ENCODE measurements around the gene ACBD4.

Gene ACBD4

DNA sequence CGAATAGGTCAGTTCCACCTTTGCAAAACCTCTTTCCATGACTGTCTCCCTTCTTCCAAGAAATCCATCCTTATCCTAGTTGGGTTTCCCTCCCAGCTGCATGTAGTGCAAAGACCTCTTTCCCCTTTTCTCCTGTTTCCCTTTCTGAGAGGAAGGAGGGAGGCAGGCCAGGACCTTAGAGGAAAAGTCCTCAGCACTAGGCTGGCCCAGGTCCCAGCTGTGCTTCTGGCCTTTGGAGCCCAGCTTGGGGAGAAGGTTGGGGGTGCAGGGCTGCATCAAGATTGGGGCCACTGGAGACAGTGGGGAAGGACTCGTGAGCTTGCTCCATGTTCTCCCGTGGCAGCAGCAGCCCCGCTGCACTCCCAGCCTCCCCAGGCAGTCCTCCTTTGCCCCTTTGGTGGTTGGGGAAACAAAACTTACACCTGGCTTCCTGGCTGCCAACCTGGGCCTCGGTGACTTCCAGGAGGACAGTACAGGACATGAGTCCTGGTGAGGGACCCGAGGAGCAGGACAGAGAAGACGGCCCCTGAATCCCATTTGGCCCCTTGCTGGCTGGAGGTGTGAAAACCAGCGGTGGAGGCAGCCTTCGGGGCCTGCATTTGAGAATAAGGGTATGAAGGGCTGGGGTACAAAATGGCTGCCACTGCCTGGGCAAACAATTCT, 26.7 kb downstream of the ACBD4 start:
- no peak for FAIRE-seq
- TF ChIP-seq, protein P1, sequence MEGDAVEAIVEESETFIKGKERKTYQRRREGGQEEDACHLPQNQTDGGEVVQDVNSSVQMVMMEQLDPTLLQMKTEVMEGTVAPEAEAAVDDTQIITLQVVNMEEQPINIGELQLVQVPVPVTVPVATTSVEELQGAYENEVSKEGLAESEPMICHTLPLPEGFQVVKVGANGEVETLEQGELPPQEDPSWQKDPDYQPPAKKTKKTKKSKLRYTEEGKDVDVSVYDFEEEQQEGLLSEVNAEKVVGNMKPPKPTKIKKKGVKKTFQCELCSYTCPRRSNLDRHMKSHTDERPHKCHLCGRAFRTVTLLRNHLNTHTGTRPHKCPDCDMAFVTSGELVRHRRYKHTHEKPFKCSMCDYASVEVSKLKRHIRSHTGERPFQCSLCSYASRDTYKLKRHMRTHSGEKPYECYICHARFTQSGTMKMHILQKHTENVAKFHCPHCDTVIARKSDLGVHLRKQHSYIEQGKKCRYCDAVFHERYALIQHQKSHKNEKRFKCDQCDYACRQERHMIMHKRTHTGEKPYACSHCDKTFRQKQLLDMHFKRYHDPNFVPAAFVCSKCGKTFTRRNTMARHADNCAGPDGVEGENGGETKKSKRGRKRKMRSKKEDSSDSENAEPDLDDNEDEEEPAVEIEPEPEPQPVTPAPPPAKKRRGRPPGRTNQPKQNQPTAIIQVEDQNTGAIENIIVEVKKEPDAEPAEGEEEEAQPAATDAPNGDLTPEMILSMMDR (IDR thresholded peaks at IDR 0.05; ENCODE audit: insufficient read depth, missing control alignments), result no peak
- no peak for DNase-seq (ENCODE audit: insufficient read length, low spot score)

DNA sequence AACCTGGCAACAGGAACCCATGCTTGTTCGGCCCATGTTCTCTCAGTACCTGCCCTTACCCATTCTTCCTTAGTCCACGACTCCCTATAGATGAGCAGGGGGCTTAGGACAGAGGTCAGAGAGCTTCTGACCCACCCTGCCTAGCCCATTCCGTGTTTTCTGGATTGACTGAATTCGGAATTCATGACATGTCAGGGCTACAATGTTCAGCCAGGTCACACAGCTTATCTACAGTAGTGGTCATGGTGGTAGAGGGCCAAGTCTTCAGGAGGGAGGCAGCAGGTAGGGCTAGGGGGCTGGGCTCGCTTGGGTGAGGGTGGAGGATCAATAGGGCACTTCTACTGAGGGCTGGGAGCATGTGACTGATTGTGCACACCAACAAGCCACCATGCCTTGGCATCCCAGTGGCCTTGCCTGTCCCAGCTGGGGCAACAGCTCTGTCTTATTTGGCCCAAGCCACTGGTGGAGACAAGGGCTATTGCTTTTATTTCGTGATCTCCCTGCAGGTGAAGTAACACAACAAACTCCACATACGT, 29.3 kb downstream of the ACBD4 start:
- FAIRE-seq (no peak), DNase-seq (ENCODE audit: insufficient read length, low spot score) (no peak)
- TF ChIP-seq, protein P1 (IDR thresholded peaks at IDR 0.05; ENCODE audit: insufficient read depth, missing control alignments), result no peak

DNA sequence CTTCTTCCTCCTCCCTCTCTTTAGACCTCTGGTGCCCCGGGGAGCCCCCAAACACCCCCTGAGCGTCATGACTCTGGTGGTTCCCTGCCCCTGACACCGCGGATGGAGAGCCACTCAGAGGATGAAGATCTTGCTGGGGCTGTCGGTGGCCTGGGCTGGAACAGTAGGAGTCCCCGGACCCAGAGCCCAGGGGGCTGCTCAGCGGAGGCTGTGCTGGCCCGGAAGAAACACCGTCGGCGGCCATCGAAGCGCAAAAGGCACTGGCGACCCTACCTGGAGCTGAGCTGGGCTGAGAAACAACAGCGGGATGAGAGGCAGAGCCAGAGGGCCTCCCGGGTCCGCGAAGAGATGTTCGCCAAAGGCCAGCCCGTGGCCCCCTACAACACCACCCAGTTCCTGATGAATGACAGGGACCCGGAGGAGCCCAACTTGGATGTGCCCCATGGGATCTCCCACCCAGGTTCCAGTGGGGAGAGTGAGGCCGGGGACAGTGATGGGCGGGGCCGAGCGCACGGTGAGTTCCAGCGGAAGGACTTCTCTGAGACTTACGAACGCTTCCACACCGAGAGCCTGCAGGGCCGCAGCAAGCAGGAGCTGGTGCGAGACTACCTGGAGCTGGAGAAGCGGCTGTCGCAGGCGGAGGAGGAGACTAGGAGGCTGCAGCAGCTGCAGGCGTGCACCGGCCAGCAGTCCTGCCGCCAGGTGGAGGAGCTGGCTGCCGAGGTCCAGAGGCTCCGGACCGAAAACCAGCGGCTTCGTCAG, 33.7 kb downstream of the ACBD4 start:
- TF ChIP-seq, protein P1 (IDR thresholded peaks at IDR 0.05; ENCODE audit: insufficient read depth, missing control alignments), result no peak

DNA sequence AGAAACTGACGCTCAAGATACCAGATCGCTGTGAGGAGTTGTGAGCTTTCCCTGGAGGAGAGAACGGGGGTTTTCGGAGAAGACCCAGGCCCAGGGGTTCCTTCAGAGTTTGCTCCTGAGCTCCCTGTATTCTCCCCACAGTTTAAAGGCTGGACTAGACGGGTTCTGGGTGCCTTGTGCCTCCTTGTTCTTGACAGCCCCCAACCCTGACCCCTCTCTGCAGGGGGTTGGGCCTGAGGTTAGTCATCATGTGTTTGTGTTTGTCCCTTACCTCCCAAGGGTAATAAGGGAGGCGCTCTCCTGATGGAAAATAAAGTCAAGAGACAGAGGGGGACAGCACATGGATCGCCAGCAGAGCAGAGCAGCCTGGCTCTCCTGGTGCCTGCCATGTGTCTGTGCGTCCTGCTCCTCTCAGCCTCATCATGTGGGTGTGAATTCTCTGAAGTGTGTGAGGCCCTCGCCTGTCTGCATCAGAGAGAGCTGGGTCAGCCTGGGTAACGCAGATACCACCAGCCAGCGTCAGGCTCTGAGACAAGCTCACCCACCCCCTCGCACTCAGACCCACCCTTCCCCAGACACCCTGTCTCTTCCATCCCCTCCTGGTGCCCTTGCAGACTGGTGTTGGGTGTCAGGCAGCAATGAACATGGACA, 34.9 kb downstream of the ACBD4 start:
- FAIRE-seq, result no peak
- TF ChIP-seq, protein P1 (IDR thresholded peaks at IDR 0.05; ENCODE audit: insufficient read depth, missing control alignments), result no peak
- no peak for DNase-seq (ENCODE audit: insufficient read length, low spot score)

More for the DNA sequence above, 33.7 kb downstream of the ACBD4 start:
- DNase-seq (ENCODE audit: insufficient read length, low spot score) (no peak), FAIRE-seq (no peak)

DNA sequence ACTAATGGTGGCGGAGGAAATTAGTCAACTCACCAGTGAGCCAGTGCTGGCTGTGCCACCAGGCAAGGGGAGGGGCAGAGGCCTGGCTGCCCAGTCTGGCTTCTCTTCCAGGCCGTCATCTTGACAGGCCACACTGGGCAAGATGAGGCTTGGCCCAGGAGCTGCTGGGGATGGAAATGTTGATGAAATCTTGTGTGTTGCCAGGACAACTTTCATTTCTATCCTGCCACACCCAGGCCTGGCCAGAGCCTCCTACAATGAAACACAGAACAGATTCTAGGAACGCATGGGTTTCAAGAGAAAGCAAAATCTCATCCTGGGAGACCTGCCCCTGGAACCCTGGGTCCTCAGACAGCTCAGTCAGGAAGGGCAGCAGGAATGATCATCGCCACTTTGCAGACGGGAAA, 35.4 kb downstream of the ACBD4 start:
- DNase-seq (ENCODE audit: insufficient read length, low spot score), result no peak
- TF ChIP-seq, protein P1 (IDR thresholded peaks at IDR 0.05; ENCODE audit: insufficient read depth, missing control alignments), result no peak
- FAIRE-seq, result no peak

DNA sequence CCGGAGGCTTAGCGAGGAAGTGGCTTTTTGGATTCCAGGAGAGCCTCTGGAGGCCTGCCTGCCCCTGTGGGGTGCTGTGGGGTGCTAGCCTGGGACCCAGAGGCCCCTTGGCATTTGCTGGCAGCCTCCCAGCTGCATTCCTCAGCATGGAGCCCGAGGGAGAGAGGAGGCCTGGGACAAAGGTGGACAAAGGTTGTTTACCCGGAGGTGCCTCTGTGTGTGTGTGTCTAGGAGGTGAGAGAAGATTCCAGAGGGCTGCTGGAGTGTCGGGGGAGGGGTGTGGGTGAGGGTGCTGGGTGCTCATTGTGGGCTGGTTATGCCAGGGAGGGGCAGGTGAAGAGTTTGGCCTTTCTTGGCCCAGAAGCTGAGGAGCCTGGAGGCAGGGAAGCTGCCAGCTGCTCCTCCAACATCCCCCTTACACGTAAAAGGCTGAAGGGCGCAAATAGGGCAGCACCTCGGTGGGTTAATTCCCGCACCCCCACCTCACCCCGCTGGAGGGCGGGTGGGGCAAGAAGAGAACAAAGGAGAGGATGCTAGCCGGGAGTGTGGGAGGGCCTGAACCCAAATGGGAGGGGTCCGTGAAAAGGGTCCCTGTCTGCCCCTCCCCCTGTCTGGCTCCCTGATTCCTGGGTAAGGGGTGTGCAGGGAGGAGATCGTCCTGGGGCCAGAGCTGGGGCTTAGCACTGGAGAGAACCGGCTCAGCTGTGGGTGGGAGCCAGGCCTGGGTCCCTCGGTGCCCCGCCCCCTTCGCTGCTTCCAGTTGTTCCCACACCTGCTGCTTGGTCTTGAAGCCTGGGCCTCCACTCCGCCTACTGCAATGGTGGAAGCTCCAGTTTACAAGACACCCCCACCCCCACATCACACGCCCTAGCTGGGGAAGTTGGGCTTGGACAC, 36.1 kb downstream of the ACBD4 start:
- DNase-seq (ENCODE audit: insufficient read length, low spot score) (no peak), FAIRE-seq (no peak)
- TF ChIP-seq, protein P1 (IDR thresholded peaks at IDR 0.05; ENCODE audit: insufficient read depth, missing control alignments), result no peak
